ENCODE results near the gene BANP. TPM values are rescaled to one million over a fixed set of nuclear protein-coding genes. Genes with fewer than 3 reads are reported as not detected.
"Not testable (repeated sequence)": the region's sequence is repeated elsewhere in the genome, so short reads cannot be mapped to it uniquely, and the experiment has no call there.

BANP gene
- total RNA-seq, 2 donors from 2014 or later, result 46.4 to 85.9 TPM

GRCh38 chr16:88087517-88087877 is 136.3 kb downstream of the BANP start:
- Mint-ChIP-seq H3K4me3 (no peak overlapping the region), H3K4me1 (no peaks in the 10 kb centered on the region), H3K9me3 (no peaks in the 10 kb centered on the region), H3K27ac (no peak overlapping the region), H3K36me3 (ENCODE audit: low read depth) (no peaks in the 10 kb centered on the region), H3K27me3 (no peaks in the 10 kb centered on the region)
- ATAC-seq (replicated peaks), result no peak

GRCh38 chr16:88088161-88088581 is 136.9 kb downstream of the BANP start:
- ATAC-seq (replicated peaks), result no peak
- no peaks in the 10 kb centered on the region for H3K36me3 Mint-ChIP-seq (ENCODE audit: low read depth)
- no peaks in the 10 kb centered on the region for H3K9me3 Mint-ChIP-seq
- H3K4me3 Mint-ChIP-seq, result no peak overlapping the region
- no peaks in the 10 kb centered on the region for H3K27me3 Mint-ChIP-seq
- H3K27ac Mint-ChIP-seq, result no peak overlapping the region
- no peaks in the 10 kb centered on the region for H3K4me1 Mint-ChIP-seq

- H3K27me3 Mint-ChIP-seq; H3K4me3 Mint-ChIP-seq; H3K36me3 Mint-ChIP-seq (ENCODE audit: low read depth); ATAC-seq (replicated peaks); H3K9me3 Mint-ChIP-seq; H3K4me1 Mint-ChIP-seq; H3K27ac Mint-ChIP-seq: not testable (repeated sequence)
These were observed 137.4 kb downstream of the BANP start for GRCh38 chr16:88088611-88089010.

DNA sequence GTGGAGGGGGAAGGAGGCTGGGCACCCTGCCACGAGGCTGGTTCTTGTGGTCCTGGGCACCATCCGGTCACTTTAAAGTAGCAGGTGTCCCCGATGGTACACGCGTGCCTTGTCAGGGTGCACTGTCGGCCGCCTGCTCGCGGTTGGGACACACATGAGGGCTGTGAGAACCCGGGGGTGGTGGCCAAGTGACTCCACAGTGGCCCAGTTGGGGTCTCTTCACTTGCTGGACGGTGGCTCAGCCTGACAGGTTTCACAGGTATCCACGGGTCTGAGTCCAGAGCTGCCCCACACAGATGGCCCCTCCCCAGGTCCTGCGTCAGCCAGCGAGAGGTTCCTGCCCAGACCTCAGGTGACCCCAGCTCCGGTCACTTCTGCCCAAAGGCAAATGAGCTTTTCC is 137.8 kb downstream of the BANP start:
- not testable (repeated sequence) for H3K4me3 Mint-ChIP-seq; H3K9me3 Mint-ChIP-seq; H3K4me1 Mint-ChIP-seq; H3K36me3 Mint-ChIP-seq (ENCODE audit: low read depth); H3K27ac Mint-ChIP-seq; H3K27me3 Mint-ChIP-seq; ATAC-seq (replicated peaks)

- not testable (repeated sequence) for H3K9me3 Mint-ChIP-seq; H3K27ac Mint-ChIP-seq; H3K4me3 Mint-ChIP-seq; H3K27me3 Mint-ChIP-seq; ATAC-seq (replicated peaks); H3K4me1 Mint-ChIP-seq; H3K36me3 Mint-ChIP-seq (ENCODE audit: low read depth)
These were observed 138.6 kb downstream of the BANP start for GRCh38 chr16:88089632-88090376.

DNA sequence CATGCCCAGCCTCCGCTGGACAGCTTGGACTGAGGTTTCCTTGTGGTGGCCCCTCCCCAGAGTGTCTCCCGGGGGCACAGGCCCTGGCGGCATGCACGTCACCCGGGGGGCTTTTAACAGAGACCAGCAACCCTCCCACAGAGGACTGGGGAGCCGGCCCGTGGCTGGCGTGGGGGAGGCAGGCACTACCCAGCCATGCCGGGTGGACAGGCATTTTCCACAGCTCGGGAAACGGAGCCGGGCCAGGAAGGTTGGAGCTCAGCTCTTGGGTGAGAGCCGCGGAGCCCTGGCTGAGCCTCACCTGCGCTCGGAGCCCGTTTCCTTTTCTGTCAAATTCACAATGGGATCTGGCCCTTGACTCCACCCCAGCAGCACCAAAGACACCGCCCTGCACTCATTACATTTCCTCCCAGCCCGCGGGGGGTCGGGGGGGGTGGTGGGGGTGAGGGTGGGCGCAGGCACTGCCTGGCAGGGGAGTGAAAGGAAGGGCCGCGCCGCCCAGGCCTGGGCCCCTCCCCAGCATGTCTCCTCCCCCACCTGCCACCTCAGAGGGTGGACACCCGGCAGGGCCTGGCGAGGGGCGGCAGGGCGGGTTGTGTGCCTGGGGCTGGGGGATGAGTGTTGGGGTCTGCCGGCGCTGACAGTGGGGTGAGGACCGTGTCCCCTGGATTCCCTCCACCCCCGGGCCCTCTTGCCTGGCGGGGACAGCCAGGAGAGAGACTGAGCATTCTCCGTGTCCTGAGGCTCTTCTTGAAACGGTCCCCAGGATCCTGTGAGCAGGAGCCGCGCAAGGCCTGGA is 139.3 kb downstream of the BANP start:
- not testable (repeated sequence) for H3K36me3 Mint-ChIP-seq (ENCODE audit: low read depth); H3K27me3 Mint-ChIP-seq; H3K9me3 Mint-ChIP-seq; ATAC-seq (replicated peaks); H3K4me1 Mint-ChIP-seq; H3K4me3 Mint-ChIP-seq; H3K27ac Mint-ChIP-seq

DNA sequence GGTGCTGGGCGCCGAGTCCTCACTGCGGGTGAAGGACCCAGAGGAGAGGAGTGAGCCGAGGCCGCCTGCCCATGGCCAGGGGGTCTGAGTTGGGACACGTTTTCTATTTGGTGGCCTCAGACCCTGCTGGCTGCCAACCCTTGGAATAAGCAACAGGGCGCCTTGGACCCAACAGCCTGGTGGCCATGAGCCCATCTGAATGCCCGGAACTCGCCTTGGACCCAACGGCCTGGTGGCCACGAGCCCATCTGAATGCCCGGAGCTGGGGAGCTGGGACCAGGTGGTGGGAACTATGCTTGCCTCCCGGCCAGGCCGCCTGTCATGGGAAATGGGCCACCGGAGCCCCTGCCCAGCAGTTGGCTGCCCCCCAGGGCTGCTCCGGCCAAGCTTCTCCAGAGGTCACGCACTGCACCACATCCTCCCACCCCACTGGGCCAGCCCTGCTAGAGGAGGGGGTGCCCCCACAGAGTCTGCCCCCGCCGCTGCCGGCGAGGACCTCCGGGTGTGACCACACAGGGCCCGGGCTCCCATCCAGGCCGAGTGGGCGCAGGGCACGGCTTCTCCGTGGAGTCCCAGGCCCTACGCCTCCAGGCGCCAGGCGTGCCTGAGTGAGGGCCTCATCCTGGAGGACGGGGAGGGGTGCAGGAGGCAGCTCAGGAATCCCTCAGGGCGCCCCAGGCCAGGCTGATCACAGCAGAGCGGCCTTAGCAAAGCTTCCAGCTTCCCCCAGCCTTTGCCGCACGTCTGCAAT is 140.2 kb downstream of the BANP start:
- not testable (repeated sequence) for H3K4me3 Mint-ChIP-seq; H3K27ac Mint-ChIP-seq; H3K36me3 Mint-ChIP-seq (ENCODE audit: low read depth); H3K9me3 Mint-ChIP-seq; ATAC-seq (replicated peaks); H3K27me3 Mint-ChIP-seq; H3K4me1 Mint-ChIP-seq

GRCh38 chr16:88091972-88092302 is 140.7 kb downstream of the BANP start:
- not testable (repeated sequence) for H3K4me1 Mint-ChIP-seq; H3K9me3 Mint-ChIP-seq; H3K36me3 Mint-ChIP-seq (ENCODE audit: low read depth); H3K27me3 Mint-ChIP-seq; H3K4me3 Mint-ChIP-seq; H3K27ac Mint-ChIP-seq
- ATAC-seq (replicated peaks), result peak; percentile 29

GRCh38 chr16:88092791-88093555 is 141.7 kb downstream of the BANP start:
- not testable (repeated sequence) for H3K4me1 Mint-ChIP-seq; H3K36me3 Mint-ChIP-seq (ENCODE audit: low read depth); H3K9me3 Mint-ChIP-seq; ATAC-seq (replicated peaks); H3K27ac Mint-ChIP-seq; H3K27me3 Mint-ChIP-seq; H3K4me3 Mint-ChIP-seq

GRCh38 chr16:88093556-88094252 is 142.5 kb downstream of the BANP start:
- ATAC-seq (replicated peaks); H3K36me3 Mint-ChIP-seq (ENCODE audit: low read depth); H3K9me3 Mint-ChIP-seq; H3K27ac Mint-ChIP-seq; H3K4me3 Mint-ChIP-seq; H3K4me1 Mint-ChIP-seq; H3K27me3 Mint-ChIP-seq: not testable (repeated sequence)

DNA sequence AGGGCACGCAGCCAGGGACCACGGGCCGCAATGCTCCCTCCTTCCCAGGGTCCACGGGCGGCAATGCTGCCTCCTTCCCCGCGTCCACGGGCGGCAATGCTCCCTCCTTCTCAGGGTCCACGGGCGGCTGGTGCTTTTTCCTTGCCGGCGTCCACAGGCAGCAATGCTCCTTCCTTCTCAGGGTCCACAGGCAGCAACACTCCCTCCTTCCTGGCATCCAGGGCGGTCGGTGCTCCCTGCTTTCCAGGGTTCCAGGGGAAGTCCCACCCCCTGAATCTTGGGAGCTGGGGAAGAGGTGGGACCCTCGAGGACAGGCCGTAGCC is 143.0 kb downstream of the BANP start:
- not testable (repeated sequence) for ATAC-seq (replicated peaks); H3K27ac Mint-ChIP-seq; H3K4me1 Mint-ChIP-seq; H3K36me3 Mint-ChIP-seq (ENCODE audit: low read depth); H3K4me3 Mint-ChIP-seq; H3K27me3 Mint-ChIP-seq; H3K9me3 Mint-ChIP-seq

GRCh38 chr16:88094900-88095299 is 143.7 kb downstream of the BANP start:
- not testable (repeated sequence) for H3K4me3 Mint-ChIP-seq; H3K36me3 Mint-ChIP-seq (ENCODE audit: low read depth); H3K9me3 Mint-ChIP-seq; ATAC-seq (replicated peaks); H3K4me1 Mint-ChIP-seq; H3K27me3 Mint-ChIP-seq; H3K27ac Mint-ChIP-seq

DNA sequence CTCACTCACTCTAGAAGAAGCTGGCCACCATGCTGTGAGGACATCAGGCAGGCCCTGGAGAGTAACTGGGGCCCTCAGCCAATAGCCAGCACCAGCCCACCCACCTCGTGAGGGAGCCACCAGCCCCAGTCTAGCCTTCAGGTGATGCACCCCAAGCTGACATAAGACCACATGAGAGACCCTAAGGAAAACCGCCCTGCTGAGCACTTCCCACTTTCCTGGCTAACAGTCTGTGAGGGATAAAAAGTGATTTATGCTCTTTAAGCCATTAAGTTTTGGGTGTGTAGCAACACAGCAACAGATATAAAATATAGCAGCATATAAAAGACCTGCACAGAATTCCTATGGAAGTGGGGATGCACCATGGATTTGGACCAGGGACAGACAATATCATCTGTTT is 145.4 kb downstream of the BANP start:
- not testable (repeated sequence) for H3K4me1 Mint-ChIP-seq; H3K4me3 Mint-ChIP-seq; H3K27ac Mint-ChIP-seq; ATAC-seq (replicated peaks); H3K9me3 Mint-ChIP-seq; H3K36me3 Mint-ChIP-seq (ENCODE audit: low read depth)
- peaks cover 11% of the 10 kb centered on the region for H3K27me3 Mint-ChIP-seq

Data from activated T-helper 17 cell treated with anti-CD3 and anti-CD28 coated beads, Interleukin-2, amount 50 U/mL, for 72 hours (primary cell).